CD4-positive, alpha-beta T cell treated with Interleukin-6 at 100 ng/mL for 8 hours (primary cell): ENCODE data around the gene NANOGP8.
"Not testable (repeated sequence)": the region's sequence is repeated elsewhere in the genome, so short reads cannot be mapped to it uniquely, and the experiment has no call there.

Source experiments
- DNase-seq: peaks from one replicate; pipeline ENCODE4 v3.0.0-alpha.2; 2020; ENCODE audit warnings: mixed read lengths, low spot score

NANOGP8 gene, protein sequence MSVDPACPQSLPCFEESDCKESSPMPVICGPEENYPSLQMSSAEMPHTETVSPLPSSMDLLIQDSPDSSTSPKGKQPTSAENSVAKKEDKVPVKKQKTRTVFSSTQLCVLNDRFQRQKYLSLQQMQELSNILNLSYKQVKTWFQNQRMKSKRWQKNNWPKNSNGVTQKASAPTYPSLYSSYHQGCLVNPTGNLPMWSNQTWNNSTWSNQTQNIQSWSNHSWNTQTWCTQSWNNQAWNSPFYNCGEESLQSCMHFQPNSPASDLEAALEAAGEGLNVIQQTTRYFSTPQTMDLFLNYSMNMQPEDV

GRCh38 chr15:35085176-35085919, at the start of gene NANOGP8:
Gene NANOGP8, minus strand, starts transcription at chr15:35085295. Its CDS starts 185 bp downstream, at chr15:35085110.
- DNase-seq = not testable (repeated sequence)

- DNase-seq = no peak
These were observed 49.2 kb upstream of the NANOGP8 start for GRCh38 chr15:35134299-35134698.

DNA sequence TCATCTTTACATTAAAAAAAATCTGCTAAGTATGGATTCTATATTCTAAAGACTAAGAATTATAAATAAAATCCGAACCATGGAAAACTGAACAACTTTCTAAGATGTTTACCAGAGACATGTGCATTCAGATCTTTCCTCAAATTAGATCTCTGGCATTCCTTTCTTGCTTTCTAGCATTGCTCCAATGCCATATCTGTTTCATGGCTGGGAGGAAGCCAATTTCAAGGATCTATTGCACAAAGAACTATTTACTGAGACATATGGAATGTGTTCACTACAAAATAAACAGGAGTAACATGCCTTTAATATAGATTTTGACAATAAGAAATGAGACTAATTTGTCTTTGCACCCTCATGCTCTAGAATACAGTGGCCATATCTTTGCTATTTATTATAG, 45.1 kb upstream of the NANOGP8 start:
- no peak for DNase-seq

GRCh38 chr15:35129361-35129760, 44.3 kb upstream of the NANOGP8 start:
- no peak for DNase-seq

DNA sequence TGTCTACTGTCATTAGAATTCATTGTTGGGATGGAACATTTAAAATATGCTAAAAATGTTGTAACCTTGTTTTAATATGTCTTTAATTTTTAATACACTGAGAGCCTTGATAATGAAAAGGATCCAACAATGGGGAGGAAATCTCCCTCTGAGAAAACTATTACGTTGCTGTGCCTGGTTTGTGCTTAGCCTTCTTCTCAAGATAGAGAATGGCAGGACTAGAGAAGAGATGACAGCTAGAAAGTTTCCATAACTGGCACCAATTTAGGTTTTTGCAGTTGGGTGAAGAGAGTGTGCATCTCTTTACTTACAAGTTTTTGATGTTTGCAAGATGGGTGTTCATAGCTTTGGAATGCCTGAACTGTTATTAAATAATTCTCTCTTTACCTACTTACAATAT, 42.6 kb upstream of the NANOGP8 start:
- DNase-seq = no peak

DNA sequence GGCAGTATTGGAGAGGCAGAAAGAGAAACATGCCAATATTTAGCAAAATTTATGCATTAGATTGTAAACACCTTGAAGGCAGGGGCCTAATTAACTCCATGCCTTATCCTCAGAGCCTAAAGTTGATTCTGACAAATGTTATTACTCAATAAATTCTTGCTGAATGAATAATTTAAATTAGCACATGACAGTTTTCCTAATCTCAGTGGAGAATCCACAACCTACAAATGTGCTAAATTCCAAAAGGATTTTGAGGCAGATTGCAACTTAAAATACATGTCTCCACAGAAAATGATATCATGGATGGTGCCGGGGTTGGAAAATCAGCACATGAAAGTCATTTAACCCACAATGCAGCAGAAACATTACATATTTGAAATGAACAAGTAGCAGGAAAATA, 41.1 kb upstream of the NANOGP8 start:
- DNase-seq = no peak

GRCh38 chr15:35123743-35124142, 38.6 kb upstream of the NANOGP8 start:
- DNase-seq = no peak

DNA sequence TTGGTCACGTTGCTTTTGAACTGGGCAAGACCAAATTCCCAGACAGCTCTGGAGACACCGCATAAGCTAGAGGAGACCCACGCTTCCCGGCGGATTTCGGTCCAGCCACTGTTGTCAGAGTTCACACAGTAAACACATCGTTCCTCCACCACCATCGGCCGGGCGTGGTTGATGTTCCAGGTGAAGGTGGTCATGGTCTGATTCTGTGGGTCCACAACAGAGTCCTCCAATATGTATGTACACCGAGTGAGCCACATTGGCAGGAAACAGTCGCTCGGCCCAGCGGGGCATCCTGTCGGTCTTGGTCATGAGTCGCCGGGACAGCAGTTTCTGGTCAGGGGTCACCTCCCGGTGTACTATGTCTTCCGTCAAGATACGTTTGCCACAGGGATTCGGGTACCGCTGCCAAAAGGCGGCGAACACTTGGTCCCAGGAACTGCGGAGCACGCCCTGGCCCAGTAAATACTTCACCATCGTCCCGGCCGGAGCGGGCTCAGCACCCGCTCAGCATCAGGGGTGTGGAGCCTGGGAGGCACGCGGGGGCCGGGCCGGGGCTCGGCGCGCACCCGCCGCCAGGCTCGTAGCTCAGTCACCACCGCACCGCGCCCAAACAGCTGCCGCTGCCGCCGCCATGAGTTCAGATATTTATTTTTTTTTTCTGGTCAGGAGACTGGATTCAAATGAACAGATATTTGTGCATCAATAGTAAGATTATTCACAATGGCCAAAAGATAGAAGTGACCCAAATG, 36.7 kb upstream of the NANOGP8 start:
- DNase-seq = no peak

GRCh38 chr15:35120173-35120572, 35.1 kb upstream of the NANOGP8 start:
- no peak for DNase-seq

GRCh38 chr15:35118960-35119359, 33.9 kb upstream of the NANOGP8 start:
- no peak for DNase-seq

- no peak for DNase-seq
These were observed 32.6 kb upstream of the NANOGP8 start for GRCh38 chr15:35117543-35118265.

DNA sequence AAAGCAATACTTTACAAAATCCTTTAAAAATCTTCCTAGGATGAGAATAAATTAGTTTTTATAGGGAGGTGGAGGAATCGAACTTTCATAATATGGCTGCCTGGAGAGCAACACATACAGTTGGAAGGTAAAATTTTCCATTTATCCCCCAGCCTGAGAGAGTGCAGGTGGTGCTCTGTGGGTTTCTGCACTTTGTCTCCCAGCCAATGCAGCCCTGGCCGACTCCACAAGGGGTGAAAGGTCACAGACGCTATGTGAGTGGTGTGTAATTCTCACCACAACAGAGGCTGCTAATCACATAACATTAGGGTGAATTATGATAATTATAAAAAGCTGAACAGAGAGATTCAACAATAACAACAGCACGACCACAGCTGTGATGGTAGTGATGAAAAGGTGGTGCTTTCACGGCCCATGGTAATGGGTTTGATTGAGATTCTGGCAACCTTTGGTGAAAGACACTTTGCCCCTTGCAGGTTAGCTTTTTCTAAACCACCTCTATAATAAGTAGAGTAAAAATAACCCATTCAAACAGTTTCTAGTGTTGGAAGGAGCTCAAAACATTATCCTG, 30.1 kb upstream of the NANOGP8 start:
- no peak for DNase-seq

DNA sequence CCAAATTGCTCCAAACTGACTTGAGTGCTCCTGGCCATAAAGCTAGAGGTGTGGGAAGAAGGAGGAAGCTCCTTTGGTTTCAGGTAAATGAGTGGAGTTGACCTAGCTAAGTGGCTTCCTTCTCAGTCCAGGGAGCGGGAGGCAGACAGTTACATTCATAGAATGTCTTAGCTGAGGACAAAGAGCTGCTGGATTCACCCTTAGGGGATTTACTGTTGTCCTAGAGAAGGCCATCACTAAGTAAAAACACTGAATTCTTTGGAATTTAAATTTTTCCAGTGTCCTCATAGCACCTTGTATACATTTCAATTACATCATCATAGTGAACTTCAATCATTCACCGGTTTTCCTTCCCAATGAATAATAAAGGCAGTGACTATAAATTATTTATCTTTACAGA, 27.3 kb upstream of the NANOGP8 start:
- no peak for DNase-seq

- DNase-seq = no peak
These were observed 26.8 kb upstream of the NANOGP8 start for GRCh38 chr15:35111861-35112260.

DNA sequence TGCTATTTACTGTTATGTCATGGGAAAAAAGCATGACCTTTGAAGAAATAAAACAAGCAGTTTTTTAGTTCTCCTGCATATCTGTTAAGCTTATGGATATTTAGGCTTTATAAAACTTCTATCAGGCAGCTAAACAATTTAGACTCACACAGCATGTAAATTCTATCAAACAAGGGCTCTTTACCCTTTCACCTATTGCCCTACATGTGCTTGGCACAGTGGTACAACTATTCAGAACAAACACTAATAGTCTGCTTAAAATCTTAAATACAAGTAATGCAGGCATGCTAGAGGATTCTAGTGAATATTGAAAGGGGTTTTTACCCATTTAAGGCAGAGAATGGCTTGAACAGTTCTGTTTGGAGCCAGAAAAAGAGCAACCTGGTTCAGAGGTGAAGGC, 23.4 kb upstream of the NANOGP8 start:
- DNase-seq = no peak

GRCh38 chr15:35107561-35107960, 22.5 kb upstream of the NANOGP8 start:
- no peak for DNase-seq

GRCh38 chr15:35107122-35107521, 22.0 kb upstream of the NANOGP8 start:
- no peak for DNase-seq

- DNase-seq = no peak
These were observed 19.5 kb upstream of the NANOGP8 start for GRCh38 chr15:35104526-35105147.

DNA sequence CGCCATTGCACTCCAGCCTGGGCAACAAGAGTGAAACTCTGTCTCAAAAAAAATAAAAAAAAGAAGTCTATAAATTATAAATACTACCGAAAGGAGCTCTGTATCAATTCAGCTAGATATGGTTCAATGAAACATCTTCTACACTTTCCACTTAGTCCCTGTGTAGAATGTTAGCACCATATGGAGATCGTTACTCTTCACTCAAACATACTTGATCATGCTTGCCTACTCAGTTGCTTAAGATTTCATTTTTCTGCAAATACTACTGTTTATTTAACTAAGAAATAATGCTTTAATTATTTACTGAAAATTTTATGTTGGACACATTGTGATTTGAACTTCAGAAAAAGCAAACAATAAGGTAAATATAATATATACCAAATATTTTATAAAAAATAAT, 17.1 kb upstream of the NANOGP8 start:
- no peak for DNase-seq

- DNase-seq = no peak
These were observed 16.2 kb upstream of the NANOGP8 start for GRCh38 chr15:35101335-35101734.

- no peak for DNase-seq
These were observed 13.6 kb upstream of the NANOGP8 start for GRCh38 chr15:35098737-35099136.
